Pancreas (tissue), 10 donors: ENCODE results near the gene IRF1. TPM values are rescaled to one million over a fixed set of nuclear protein-coding genes. Genes with fewer than 3 reads are reported as not detected.

Experiments
- ATAC-seq, 4 donors: fragments of 200-7000 bp; cut with Tn5 transposase; one replicate each; pipeline versions ENCODE4 v1.8.0 to v1.9.1; 2020; ENCODE audit warnings: mild to moderate bottlenecking in 4 of 4, moderate library complexity in 4 of 4
- DNase-seq, 6 donors: peaks; one replicate each; pipeline ENCODE4 v3.0.0-alpha.2; 2020
- FAIRE-seq: peaks from 2 replicates; lab custom pipeline; 2012; peaks lifted over from hg19 to GRCh38; lab: Jason Lieb, UNC
- H3K27ac ChIP-seq, 4 donors: fragments of 200-600 bp; sonication (generic); 1 replicate in 3 of 4; 2 replicates in 1 of 4; pipeline versions ENCODE4 v1.5.0 to v1.8.0; 2020
- H3K27me3 ChIP-seq, 4 donors: fragments of 200-600 bp; one replicate each; pipeline ENCODE4 v1.8.0; 2021
- H3K36me3 ChIP-seq, 3 donors: fragments of 200-600 bp; sonication (generic) in 1 of 3; one replicate each; pipeline versions ENCODE4 v1.5.0 to v1.8.0; 2020 to 2021
- H3K4me1 ChIP-seq, 3 donors: fragments of 200-600 bp; one replicate each; pipeline ENCODE4 v1.8.0; 2021
- H3K4me3 ChIP-seq, 4 donors: fragments of 200-600 bp; sonication (generic) in 2 of 4; one replicate each; pipeline versions ENCODE4 v1.5.0 to v1.8.0; 2020 to 2021
- H3K9me3 ChIP-seq, 4 donors: fragments of 200-600 bp; one replicate each; pipeline ENCODE4 v1.8.0; 2021
- WGBS, 2 donors: extraction: QIAGEN DNeasy Blood & Tissue Kit; methylation state at CpG; one replicate each; pipeline ENCODE4 v1.1.7; 2013; 5-methylcytosine and 5-hydroxymethylcytosine counted together
- intact Hi-C, 3 donors: fragments of 100-400 bp; cut with DNase I; formaldehyde crosslinking; loops; one replicate each; pipeline versions ENCODE4 v1.11.1 to v1.14.2; 2022
- polyA plus RNA-seq, 2 donors: library from polyadenylated mRNA; stranded (reverse); fragments of 200-250 nt; gene quantifications; one replicate each; pipeline ENCODE4 v1.2.3, GENCODE V29; 2013
- total RNA-seq, 6 donors: library from RNA; stranded (reverse); fragmentation: NEBNext Ultra II Directional in 4 of 6; extraction: Animal tissue kit (Norgen Biotek cat#: 25700) in 4 of 6; gene quantifications; one replicate each; pipeline versions ENCODE4 v1.2.1 to v1.2.4, GENCODE V29; 2021 to 2023
- TF ChIP-seq, protein P1 (sequence below), 4 donors: fragments of 200-600 bp; sonication (generic) in 3 of 4; IDR thresholded peaks; one replicate each; pipeline versions ENCODE4 v1.5.0 to v1.8.0; 2021; ENCODE audit warnings: antibody characterized with exemption in 4 of 4
- donor health status: healthy with polysubstance abuse.
- donor health status: DM: no; HTN: no; CAD: no; lungs with moderate emphysema.
- donor health status: DM: no; HTN: no; CAD: no.
- donor health status: control.
- donor health status: control.
- donor health status: Bipolar disorder and iron deficiency.
- donor health status: DM: yes; HTN: yes; CAD: no.
- donor health status: DM: no; HTN: no; CAD: no.
- donor health status: DM: no; HTN: no; CAD: no.
- donor health status: DM: yes; HTN: yes; CAD: no.

IRF1 gene
- total and polyA plus RNA-seq, 8 donors, result 7.0 to 30.8 (median 11.1) TPM

DNA sequence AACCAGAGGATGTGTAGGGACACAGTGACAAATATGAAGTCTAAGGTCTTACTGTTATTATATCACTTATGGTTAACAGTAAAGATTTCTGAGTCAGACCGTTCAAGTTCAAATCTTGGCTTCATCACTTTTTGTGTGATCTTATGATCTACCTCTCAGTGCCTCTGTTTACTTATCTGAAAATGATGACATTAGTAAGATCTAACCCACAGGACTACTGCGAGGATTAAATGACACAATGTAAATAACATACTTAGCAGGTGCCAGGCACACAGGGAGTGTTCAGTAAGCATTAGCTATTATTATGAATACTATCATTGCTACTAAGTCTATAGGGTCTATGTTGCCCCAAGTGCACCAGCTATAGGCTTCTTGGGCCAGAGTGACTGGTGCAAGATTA is 2.0 kb downstream of the IRF1 start:
- intact Hi-C loops, result loop anchor here in 1 of 3 donors (5.0 kb wide), 1 partner anchor 66 kb away; no protein-coding TSS in a partner anchor
- FAIRE-seq, result no peak
- H3K36me3 ChIP-seq, result peaks cover 0 to 31% (median 24%) of the 10 kb centered on the region in 3 donors
- no peak for ATAC-seq
- peak overlapping the region in 3 of 4 donors; percentile 58 to 89 (median 64) for H3K4me3 ChIP-seq
- DNase-seq, result no peak
- H3K27me3 ChIP-seq, result no peaks in the 10 kb centered on the region
- no peak overlapping the region for H3K27ac ChIP-seq
- no peaks in the 10 kb centered on the region for H3K9me3 ChIP-seq
- TF ChIP-seq, protein P1, sequence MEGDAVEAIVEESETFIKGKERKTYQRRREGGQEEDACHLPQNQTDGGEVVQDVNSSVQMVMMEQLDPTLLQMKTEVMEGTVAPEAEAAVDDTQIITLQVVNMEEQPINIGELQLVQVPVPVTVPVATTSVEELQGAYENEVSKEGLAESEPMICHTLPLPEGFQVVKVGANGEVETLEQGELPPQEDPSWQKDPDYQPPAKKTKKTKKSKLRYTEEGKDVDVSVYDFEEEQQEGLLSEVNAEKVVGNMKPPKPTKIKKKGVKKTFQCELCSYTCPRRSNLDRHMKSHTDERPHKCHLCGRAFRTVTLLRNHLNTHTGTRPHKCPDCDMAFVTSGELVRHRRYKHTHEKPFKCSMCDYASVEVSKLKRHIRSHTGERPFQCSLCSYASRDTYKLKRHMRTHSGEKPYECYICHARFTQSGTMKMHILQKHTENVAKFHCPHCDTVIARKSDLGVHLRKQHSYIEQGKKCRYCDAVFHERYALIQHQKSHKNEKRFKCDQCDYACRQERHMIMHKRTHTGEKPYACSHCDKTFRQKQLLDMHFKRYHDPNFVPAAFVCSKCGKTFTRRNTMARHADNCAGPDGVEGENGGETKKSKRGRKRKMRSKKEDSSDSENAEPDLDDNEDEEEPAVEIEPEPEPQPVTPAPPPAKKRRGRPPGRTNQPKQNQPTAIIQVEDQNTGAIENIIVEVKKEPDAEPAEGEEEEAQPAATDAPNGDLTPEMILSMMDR (IDR thresholded peaks at IDR 0.05), result no peak
- 32 to 36% methylated on average over 2 of the region's 2 CpGs for WGBS, 2 donors
- H3K4me1 ChIP-seq, result peaks cover 0 to 26% (median 24%) of the 10 kb centered on the region in 3 donors

DNA sequence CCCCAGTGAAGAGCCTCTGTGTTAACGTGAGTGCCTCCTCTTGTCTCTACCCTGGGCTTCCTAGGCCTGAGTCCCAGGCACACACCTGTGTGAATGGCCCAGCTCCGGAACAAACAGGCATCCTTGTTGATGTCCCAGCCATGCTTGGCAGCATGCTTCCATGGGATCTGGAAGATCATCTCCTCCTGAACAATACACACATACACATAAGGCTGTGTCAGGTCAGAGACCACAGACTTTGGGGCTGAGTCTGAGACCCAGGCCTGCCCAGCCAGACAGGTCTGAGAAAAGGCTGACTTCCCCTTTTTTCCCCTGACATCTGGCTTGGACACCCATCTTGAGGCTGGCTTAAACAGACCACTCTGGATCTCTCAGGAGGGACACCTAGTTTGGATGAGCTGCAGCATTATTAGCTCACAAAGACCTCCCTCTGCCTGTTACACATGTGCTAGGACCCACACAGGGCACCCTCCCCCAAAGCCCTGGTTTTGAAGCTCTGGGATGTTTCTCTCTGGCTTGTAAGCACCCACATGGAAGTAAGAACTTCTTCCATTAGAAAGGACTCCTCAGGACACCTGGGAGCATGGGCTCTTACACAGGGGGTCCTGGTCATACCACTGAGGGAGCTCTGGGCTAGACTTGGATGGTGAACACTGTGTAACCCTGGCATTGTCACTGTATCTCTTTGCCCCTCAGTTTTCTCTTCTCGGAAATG is 2.6 kb downstream of the IRF1 start:
- Histone ChIP-seq H3K27me3 (no peaks in the 10 kb centered on the region), H3K9me3 (no peaks in the 10 kb centered on the region), H3K27ac (no peak overlapping the region), H3K36me3 (peaks cover 0 to 33% (median 29%) of the 10 kb centered on the region in 3 donors), H3K4me3 (peak overlapping the region in 1 of 4 donors; percentile 89), H3K4me1 (peaks cover 0 to 26% (median 24%) of the 10 kb centered on the region in 3 donors)
- intact Hi-C loops, result loop anchor here in 1 of 3 donors (5.0 kb wide), 1 partner anchor 66 kb away; no protein-coding TSS in a partner anchor
- ATAC-seq, result no peak
- WGBS, 2 donors, result 72 to 81% methylated on average over 3 of the region's 3 CpGs
- TF ChIP-seq, protein P1 (IDR thresholded peaks at IDR 0.05), result no peak
- peak in 1 of 6 donors; percentile 15 for DNase-seq
- FAIRE-seq, result no peak

DNA sequence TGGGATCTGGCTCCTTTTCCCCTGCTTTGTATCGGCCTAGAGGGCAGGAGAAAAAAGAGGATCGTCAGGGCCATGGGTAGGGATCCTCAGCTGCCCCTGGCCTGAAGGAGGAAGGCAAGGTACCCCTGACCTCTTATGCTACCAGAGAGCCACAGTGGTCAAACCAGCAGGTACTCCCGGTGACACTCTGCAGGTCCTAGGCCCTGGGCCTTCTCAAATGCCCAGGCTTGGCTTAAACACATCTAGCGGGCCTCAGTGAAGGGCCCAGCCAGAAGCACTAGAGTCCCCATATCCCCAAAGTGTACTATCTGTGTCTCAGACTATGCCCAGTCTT is 3.5 kb downstream of the IRF1 start:
- H3K9me3 ChIP-seq, result no peaks in the 10 kb centered on the region
- intact Hi-C loops, result loop anchor here in 1 of 3 donors (5.0 kb wide), 1 partner anchor 65 kb away; no protein-coding TSS in a partner anchor
- DNase-seq (no peak), FAIRE-seq (no peak), ATAC-seq (no peak)
- no peaks in the 10 kb centered on the region for H3K27me3 ChIP-seq
- peaks cover 0 to 24% (median 23%) of the 10 kb centered on the region in 3 donors for H3K4me1 ChIP-seq
- no peak overlapping the region for H3K27ac ChIP-seq
- H3K4me3 ChIP-seq, result no peak overlapping the region
- peaks cover 0 to 33% (median 30%) of the 10 kb centered on the region in 3 donors for H3K36me3 ChIP-seq
- WGBS, 2 donors, result 79 to 85% methylated on average over 4 of the region's 4 CpGs
- TF ChIP-seq, protein P1 (IDR thresholded peaks at IDR 0.05), result no peak

DNA sequence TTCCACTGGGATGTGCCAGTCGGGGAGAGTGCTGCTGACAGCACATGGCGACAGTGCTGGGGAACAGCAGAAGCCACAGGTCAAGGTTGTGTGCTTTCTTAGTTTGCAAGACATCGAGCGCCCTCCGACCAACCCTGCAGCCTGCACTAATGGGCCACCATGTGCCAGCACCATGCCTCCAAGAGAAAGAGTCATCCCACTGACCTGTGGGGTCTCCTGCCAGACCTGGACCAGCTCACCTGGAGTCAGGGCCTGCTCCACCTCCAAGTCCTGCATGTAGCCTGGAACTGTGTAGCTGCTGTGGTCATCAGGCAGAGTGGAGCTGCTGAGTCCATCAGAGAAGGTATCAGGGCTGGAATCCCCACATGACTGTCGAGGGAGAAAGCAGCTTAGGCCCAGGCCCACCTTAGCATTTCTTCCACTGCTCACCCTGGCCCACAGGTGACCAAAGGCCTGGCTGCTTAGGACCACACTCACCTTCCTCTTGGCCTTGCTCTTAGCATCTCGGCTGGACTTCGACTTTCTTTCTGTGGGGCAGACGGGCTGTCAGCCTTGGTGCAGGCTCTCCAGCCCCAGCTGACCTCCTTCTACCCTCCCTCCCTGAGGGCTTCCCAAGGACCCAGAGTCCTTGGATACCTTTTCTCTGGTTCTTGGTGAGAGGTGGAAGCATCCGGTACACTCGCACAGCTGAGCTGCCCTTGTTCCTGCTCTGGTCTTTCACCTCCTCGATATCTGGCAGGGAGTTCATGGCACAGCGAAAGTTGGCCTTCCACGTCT is 4.1 kb downstream of the IRF1 start:
- H3K4me1 ChIP-seq, result peaks cover 0 to 22% (median 17%) of the 10 kb centered on the region in 3 donors
- TF ChIP-seq, protein P1 (IDR thresholded peaks at IDR 0.05), result no peak
- FAIRE-seq, result no peak

More for the DNA sequence above, 4.1 kb downstream of the IRF1 start:
- no peak for ATAC-seq
- DNase-seq, result no peak
- no peaks in the 10 kb centered on the region for H3K27me3 ChIP-seq
- H3K36me3 ChIP-seq, result peaks cover 0 to 33% (median 30%) of the 10 kb centered on the region in 3 donors
- 90 to 91% methylated on average over 14 of the region's 14 CpGs for WGBS, 2 donors
- intact Hi-C loops, result loop anchor here in 1 of 3 donors (5.0 kb wide), 1 partner anchor 64 kb away; no protein-coding TSS in a partner anchor
- H3K27ac ChIP-seq, result no peak overlapping the region
- no peaks in the 10 kb centered on the region for H3K9me3 ChIP-seq
- no peak overlapping the region for H3K4me3 ChIP-seq
